ENCODE results near the gene CAMSAP1.

CAMSAP1 gene

DNA sequence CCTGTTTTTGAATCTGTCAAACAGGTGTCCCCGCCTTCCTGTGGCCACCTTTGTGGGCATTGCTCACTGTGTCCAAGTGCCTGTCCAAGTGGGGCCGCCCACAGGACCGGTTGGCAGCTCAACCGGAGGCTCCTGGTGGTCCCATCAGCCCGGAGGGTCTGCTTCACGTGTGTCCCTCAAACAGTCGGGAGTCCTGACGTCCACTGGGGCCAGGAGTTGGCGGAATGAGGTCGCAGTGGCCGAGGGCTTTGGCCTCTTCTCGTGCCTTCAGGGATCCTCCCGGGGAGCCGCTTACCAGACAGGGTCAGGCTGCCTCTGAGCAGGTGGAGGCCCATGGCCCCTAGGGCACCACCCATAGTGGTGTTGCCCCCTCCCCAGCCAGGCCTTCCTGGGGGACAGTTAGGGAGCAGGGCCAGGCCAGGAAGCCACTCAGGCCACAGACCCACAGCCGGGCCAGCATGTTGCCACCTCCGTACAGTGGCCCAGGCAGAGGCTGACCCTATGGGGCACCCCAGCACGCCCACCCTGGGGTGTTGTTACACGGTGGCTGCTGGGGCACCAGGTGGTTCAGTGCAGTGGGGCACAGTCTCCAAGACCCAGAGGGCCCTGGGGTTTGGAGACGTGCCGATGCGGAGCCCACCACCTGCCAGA, 135.8 kb downstream of the CAMSAP1 start:
- DNase-seq = no peak

DNA sequence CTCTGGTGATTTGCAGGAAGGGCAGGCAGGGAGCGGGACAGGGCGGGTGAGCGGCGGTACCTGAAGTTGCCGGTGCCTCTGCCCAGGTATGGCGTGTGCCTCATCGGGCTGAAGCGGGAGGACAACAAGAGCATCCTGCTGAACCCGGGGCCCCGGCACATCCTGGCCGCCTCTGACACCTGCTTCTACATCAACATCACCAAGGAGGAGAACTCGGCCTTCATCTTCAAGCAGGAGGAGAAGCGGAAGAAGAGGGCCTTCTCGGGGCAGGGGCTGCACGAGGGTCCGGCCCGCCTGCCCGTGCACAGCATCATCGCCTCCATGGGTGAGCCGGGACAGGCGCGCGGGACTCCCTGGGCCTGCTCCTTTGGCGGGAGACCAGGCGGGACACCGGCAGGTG, 136.6 kb downstream of the CAMSAP1 start:
- no peak for DNase-seq

DNA sequence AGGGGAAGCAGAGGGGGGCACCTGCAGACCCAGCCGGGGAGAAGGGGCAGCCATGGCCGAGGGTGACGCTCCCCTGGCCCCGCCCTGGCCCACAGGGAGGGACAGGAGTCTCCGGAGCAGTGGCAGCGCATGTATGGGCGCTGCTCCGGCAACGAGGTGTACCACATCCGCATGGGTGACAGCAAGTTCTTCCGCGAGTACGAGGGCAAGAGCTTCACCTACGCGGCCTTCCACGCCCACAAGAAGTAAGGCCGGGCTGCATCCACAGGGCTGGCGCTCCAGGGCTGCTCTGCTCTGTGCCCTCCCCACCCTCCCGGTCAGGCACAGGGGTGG, 137.2 kb downstream of the CAMSAP1 start:
- no peak for DNase-seq

DNA sequence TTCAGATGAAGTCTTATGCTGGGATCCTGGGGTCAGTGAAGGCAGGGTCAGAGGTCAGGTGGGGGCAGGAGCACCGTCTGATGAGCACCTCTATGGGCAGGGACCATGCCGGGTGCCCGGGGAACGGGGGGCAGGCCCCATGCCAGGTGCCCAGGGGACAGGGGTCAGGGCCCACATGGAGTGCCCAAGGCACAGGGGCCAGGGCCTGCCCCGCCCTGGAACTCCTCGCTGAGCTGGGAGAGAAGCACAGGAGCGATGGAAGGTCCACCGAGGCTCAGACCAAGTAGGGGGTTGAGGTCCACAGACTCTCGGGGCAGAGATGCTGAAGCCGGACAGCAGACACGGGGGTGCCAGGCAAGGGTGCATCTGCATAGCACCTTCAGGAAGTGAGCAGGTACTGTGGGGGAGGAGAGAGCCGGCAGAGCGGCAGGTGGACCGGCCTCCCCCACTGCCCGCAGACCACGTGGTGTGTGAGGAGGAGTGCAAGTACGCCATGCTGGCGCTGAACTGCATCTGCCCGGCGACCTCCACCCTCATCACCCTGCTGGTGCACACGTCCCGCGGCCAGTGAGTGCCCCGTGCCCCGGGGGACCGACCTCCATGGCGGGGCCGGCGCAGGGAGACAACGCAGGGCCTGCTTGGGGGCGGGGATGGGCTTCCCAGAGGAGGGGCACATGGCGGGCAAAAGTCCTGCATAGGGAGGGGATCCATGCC, 137.7 kb downstream of the CAMSAP1 start:
- no peak for DNase-seq

DNA sequence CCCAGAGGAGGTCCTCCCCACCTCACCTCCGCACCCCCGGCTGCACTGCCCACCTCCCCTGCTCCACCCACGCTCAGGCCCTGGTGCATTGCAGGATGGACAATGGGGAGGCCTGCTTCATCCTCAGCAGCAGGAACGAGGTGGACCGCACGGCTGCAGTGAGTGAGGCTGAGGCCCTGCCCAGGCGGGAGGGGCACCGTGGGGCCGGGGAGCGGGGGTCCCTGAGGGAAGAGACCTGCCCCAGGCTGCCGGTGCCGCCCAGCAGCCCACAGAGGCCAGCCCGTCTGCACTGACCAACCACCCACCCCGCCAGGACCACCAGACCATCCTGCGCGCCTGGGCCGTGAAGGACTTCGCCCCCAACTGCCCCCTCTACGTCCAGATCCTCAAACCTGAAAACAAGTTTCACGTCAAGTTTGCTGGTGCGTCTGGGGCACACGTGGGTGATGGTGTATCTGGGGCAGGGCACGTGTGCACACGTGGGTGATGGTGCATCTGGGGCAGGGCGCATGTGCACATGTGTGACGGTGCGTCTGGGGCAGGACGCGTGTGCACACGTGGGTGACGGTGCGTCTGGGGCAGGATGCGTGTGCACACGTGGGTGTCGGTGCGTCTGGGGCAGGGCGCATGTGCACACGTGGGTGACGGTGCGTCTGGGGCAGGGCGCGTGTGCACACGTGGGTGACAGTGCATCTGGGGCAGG, 138.7 kb downstream of the CAMSAP1 start:
- DNase-seq = no peak

DNA sequence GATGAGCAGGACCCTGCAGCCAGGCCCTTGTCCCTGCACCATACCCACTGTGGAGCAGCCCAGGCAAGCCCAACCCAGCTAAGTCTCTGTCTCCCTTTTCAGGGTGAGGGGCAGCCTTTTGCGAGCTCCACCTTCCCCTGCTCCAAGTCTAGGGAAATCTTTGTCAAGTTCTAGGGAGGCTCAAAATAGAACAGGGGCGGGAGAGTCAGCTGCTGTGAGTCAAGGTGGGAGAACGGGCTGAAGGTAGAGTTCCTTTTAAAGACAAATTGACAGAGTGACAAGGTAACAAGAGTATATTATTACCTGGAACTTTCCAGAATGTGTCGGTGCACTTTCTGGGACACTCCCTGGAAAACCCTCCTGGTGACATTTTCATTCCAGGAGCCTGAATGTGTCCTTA, 140.6 kb downstream of the CAMSAP1 start:
- DNase-seq = no peak

DNA sequence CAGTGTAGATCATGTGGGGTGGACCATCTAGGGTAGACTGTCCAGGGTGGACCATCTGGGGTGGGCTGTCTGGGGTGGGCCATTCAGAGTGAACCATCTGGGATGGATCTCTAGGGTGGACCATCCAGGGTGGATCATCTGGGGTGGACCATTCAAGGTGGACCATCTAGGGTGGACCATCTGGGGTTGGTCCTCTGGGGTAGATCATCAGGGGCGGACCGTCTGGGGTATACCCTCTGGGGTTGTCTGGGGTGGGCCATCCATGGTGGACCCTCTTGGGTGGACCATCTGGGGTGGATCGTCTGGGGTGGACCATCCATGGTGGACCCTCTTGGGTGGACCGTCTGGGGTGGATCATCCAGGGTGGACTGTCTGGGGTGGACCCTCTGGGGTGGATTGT, 141.1 kb downstream of the CAMSAP1 start:
- DNase-seq = no peak

DNA sequence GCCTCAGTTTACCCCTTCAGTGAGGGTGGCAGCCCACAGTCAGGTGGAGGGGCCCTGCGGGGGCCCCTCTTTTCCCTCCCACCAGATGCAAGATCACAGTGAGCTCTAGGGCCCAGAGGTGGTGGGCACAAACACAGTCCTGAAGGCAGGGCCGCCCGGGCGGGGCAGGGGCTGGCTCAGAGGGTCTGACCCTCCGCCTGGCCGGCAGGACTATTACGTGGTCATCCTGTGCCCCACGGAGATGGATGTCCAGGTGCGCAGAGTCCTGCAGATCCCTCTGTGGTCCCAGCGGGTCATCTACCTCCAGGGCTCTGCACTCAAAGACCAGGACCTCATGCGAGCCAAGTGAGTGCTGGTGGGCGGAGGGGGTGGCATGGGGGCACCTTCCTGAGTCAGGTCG, 141.9 kb downstream of the CAMSAP1 start:
- no peak for DNase-seq

DNA sequence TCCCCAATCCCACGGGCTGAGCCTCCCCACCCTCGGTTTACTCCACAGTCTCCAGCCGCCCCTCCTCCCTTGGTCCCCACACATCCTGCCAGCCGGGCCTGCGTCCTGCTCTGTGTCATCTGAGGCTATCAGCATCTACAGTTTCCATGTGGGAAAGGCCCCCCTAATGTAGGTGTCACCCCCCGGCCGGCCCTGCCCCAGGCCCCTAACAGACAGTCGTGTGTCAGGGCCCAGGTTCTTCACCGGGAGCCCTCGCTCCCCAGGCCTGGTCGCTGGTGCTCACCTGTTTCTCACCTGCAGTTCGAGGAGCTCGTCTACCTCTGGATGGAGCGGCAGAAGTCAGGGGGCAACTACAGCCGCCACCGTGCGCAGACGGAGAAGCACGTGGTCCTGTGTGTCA, 142.6 kb downstream of the CAMSAP1 start:
- no peak for DNase-seq

DNA sequence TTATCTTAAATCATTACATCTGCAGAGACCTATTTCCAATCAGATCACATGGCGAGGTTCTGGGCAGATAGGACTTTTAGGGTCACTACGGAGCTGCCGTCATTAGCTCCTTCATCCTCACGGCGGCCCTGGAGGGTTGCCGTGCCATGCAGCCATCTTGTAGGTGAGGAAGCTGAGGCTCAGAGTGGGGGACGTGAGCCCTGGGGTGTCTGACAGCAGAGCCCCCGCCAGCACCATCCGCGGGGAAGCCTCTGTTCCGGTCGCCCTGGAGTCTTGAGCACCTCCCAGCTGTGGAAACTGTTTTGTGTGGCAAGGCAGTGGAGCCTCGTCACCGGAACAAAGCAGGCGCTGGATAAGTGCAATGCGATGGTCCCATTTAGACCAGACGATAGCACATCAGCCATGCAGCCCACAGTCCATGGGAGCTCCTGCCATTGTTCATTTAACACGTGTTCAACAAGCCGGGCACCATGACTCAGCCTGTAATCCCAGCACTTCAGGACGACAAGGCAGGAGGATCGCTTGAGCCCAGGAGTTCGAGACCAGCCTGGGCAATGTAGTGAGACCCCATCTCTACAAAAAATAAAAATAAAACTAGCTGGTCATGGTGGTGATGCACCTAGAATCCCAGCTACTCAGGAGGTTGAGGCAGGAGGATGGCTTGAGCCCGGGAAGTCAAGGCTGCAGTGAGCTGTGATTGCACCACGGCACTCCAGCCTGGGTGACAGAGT, 143.5 kb downstream of the CAMSAP1 start:
- DNase-seq = no peak

DNA sequence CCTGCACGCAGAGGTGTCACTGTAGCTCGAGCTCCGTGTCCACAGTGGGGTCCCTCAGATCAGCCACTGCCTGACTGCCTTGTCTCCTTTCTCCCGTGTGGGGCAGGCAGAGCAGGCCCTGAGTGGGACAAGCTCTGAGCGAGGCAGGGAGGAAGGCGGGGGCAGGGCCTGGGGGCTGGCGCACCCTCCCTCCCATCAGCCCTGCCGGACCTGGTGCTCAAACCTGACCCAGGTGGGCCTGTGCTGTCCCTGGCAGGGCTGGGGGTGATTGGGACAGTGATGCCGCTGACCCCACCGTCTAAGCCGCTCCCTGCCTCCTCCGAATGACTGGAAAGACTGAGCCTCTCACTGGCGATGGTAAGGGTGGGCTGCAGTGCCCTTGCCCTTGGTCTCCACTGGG, 144.4 kb downstream of the CAMSAP1 start:
- no peak for DNase-seq

DNA sequence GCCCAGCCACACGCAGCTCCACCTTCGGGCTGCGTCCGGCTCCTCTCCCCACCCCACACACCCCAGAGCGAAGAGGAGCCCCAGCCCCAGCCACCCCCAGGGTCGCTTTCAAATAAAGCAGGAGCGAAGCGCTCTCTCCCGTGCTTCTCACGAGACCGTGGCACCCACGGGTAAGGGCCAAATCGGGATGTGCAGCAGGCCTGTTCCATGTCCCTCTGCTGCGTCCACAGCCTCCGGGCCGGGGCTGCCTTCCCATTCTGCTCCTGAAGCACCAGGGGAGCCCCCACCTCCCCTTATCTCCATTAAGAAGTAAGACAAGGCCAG, 145.5 kb downstream of the CAMSAP1 start:
- no peak for DNase-seq

DNA sequence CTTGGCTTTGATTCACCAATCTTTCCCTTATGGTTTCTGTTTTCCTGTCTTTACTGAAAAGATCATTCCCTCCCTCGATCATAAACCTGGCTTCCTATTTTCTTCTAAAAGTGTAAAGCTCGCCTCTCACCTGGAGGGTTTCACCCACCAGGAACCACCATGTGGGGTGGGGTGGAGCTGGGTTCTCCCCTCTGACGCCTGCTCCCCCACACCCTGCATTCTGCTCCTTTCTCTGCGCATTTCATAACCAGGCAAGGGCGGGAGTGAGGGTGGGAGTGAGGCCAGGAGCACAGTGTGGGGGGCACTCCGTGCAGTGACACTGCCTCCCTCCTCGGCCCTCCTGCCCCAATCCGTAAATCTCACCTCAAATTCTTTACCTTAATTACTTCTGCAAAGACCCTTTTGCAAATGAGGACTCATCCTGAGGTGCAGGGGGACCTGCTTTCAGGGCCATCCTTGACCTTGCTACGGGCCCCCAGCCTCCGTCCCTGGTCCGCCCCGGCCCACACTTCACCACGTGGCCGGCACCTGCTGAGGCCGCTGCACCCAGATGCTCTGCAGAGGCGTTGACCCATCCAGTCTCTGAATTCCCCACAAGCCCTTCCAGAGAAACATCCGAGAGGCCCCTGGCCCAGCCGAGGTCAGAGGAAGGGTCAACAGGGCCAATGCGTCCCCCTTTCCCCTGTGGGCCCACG, 146.0 kb downstream of the CAMSAP1 start:
- no peak for DNase-seq

DNA sequence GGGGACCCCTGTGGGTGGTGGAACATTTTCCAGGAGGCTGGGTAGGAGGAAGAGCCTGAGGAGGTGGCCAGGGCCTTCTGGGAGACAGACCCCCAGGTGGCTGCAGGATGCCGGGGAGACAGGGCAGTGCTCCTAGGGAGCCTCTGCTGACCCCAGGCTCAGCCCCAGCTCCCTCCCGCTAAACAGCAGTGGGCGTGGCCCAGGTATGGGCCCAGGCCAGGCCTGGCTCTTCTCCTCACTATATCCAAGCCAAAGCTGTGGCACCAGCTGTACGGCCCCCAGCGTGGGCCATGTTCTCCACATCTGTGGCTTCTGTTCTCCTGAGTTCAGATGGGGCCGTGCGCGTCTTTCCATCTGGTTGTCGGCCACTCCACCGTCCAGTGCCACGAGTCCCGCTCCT, 146.9 kb downstream of the CAMSAP1 start:
- no peak for DNase-seq

DNA sequence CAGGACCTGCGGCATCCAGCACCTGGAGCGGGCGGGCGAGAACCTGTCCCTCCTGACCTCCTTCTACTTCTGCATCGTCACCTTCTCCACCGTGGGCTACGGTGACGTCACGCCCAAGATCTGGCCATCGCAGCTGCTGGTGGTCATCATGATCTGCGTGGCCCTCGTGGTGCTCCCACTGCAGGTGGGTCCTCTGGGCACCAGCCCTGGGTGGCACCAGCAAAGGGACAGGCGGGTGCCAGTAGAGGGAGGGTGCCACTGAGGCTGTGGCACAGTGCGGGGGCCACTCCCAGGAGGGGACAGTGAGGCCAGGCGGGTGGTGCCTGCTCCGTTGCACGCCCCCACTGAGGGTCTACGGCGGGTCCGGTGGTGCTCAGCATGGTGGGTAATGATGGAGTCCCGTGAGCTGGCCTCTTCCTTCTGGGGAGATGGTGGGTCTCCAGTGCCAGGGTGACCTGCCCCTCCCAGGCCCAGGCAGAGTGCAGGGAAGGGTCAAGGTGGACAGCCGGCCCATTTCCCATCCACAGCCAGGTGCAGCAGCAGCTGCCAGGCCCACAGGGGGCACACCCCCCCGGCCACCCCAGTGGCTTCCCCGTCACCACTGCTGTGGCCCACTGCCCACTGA, 147.6 kb downstream of the CAMSAP1 start:
- DNase-seq = no peak

DNA sequence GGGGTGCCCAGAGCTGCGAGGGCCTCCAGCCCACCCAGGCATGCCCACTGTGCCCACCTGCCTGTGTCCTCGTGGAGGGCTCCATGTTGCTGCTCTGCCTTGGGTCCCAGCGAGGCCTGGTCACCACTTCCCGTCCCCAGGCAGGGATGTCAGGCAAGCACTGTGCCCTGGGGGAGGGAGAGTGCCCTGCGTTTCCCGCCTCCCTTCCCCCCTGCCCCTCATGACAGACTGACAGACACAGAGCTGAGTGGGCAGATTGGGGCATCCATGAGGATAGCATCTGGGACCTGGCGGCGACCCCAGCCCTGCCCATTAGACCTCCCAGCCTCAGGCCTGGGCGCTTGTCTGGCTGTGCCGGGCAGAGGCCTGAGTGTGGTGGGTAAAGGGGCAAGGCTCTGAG, 148.5 kb downstream of the CAMSAP1 start:
- no peak for DNase-seq
